HepG2 (cell line): ENCODE measurements around the gene CDC42BPG. TPM values are rescaled to one million over a fixed set of nuclear protein-coding genes. Genes with fewer than 3 reads are reported as not detected.

Experiments
- ATAD3A ChIP-seq: sonication (generic); formaldehyde crosslinking; IDR thresholded peaks from 2 replicates; pipeline ENCODE4 v1.4.0; 2020; ENCODE audit warnings: missing genetic modification reagents
- CHD4 ChIP-seq: fragments of 200-600 bp; sonication (generic); IDR thresholded peaks from 2 replicates; pipeline ENCODE4 v1.7.0; 2017; ENCODE audit warnings: mild to moderate bottlenecking, low read length, borderline replicate concordance
- ETV6 ChIP-seq: sonication (generic); formaldehyde crosslinking; conservative IDR thresholded peaks from 2 replicates; pipeline ENCODE4 v1.4.0; 2020; ENCODE audit warnings: missing genetic modification reagents
- GATAD2A ChIP-seq: IDR thresholded peaks from 2 replicates; pipeline ENCODE4 v1.6.1; 2016
- HES4 ChIP-seq: sonication (generic); formaldehyde crosslinking; IDR thresholded peaks from 2 replicates; pipeline ENCODE4 v1.9.0; 2021; ENCODE audit warnings: mild to moderate bottlenecking, missing genetic modification reagents, borderline replicate concordance
- HNRNPLL ChIP-seq: fragments of 200-400 bp; formaldehyde crosslinking; IDR thresholded peaks from 2 replicates; pipeline ENCODE4 v1.6.1; 2017; ENCODE audit warnings: mild to moderate bottlenecking, low read depth, low read length; ENCODE audit not compliant: poor library complexity, severe bottlenecking
- HOXD1 ChIP-seq: sonication (generic); formaldehyde crosslinking; IDR thresholded peaks from 2 replicates; pipeline ENCODE4 v1.5.0; 2020; ENCODE audit warnings: missing genetic modification reagents
- KDM3A ChIP-seq: IDR thresholded peaks from 2 replicates; pipeline ENCODE4 v1.6.1; 2018; ENCODE audit warnings: low read depth, missing compliant biosample characterization
- KLF15 ChIP-seq: sonication (generic); formaldehyde crosslinking; IDR thresholded peaks from 2 replicates; pipeline ENCODE4 v1.8.1; 2023; ENCODE audit warnings: borderline replicate concordance, mild to moderate bottlenecking, inconsistent platforms, missing genetic modification reagents, mixed read lengths
- MLX ChIP-seq: IDR thresholded peaks from 2 replicates; pipeline ENCODE4 v1.6.1; 2016
- MNT ChIP-seq: fragments of 450-650 bp; IDR thresholded peaks from 2 replicates; pipeline ENCODE4 v1.6.1; 2016
- MTA1 ChIP-seq: sonication (generic); formaldehyde crosslinking; IDR thresholded peaks from 2 replicates; pipeline ENCODE4 v1.4.0; 2020; ENCODE audit warnings: missing genetic modification reagents, mild to moderate bottlenecking, borderline replicate concordance
- NCOA1 ChIP-seq: sonication (generic); formaldehyde crosslinking; IDR thresholded peaks from 2 replicates; pipeline ENCODE4 v1.9.0; 2021; ENCODE audit warnings: missing genetic modification reagents
- NONO ChIP-seq, 2 experiments: fragments of 450-650 bp in 1 of 2; sonication (generic) in 1 of 2; formaldehyde crosslinking in 1 of 2; IDR thresholded peaks in 1 of 2; conservative IDR thresholded peaks in 1 of 2; 2 replicates each; pipeline versions ENCODE4 v1.6.1 to v1.8.0; 2017 to 2022; ENCODE audit warnings: mild to moderate bottlenecking in 1 of 2, missing genetic modification reagents in 1 of 2, moderate library complexity in 1 of 2
- TEAD3 ChIP-seq: optimal IDR thresholded peaks from 2 replicates; pipeline ENCODE3; 2016; ENCODE audit warnings: borderline replicate concordance
- TFAP4 ChIP-seq: sonication (generic); IDR thresholded peaks from 2 replicates; pipeline ENCODE4 v1.6.1; 2016; ENCODE audit warnings: low read depth, borderline replicate concordance
- TOPORS ChIP-seq: sonication (generic); formaldehyde crosslinking; IDR thresholded peaks from 2 replicates; pipeline ENCODE4 v1.8.0; 2023; ENCODE audit warnings: mild to moderate bottlenecking, missing genetic modification reagents
- UBTF ChIP-seq: sonication (generic); formaldehyde crosslinking; IDR thresholded peaks from 2 replicates; pipeline ENCODE4 v1.4.0; 2020; ENCODE audit warnings: mild to moderate bottlenecking, missing genetic modification reagents
- ZBTB1 ChIP-seq: sonication (generic); formaldehyde crosslinking; IDR thresholded peaks from 2 replicates; pipeline ENCODE4 v1.4.0; 2020; ENCODE audit warnings: missing genetic modification reagents, borderline replicate concordance
- ZNF335 ChIP-seq: sonication (generic); formaldehyde crosslinking; IDR thresholded peaks from 2 replicates; pipeline ENCODE4 v1.4.0; 2020; ENCODE audit warnings: missing genetic modification reagents
- ZNF530 ChIP-seq: sonication (generic); formaldehyde crosslinking; IDR thresholded peaks from 2 replicates; pipeline ENCODE4 v1.5.0; 2020; ENCODE audit warnings: low read depth, mild to moderate bottlenecking, missing genetic modification reagents
- ZNF674 ChIP-seq: sonication (generic); formaldehyde crosslinking; IDR thresholded peaks from 2 replicates; pipeline ENCODE4 v1.5.0; 2020; ENCODE audit warnings: low read depth, mild to moderate bottlenecking, missing genetic modification reagents
- ZNF691 ChIP-seq: sonication (generic); formaldehyde crosslinking; IDR thresholded peaks from 2 replicates; pipeline ENCODE4 v1.4.0; 2020; ENCODE audit warnings: missing genetic modification reagents, low read depth, mild to moderate bottlenecking, borderline replicate concordance
- polyA plus RNA-seq, 8 experiments: library from polyadenylated mRNA; depleted of rRNA in 3 of 8; stranded (reverse) in 7 of 8; unstranded in 1 of 8; fragments of >200 nt; fragmentation: Illumina TruSeq in 4 of 8; extraction: Trizol in 4 of 8; gene quantifications; 2 replicates each; pipeline versions ENCODE4 v1.2.1 to v1.2.3, GENCODE V29; 2011 to 2016; ENCODE audit warnings: low read depth in 4 of 8, missing spikeins in 1 of 8, mixed read lengths in 1 of 8; ENCODE audit not compliant: insufficient read depth in 1 of 8
- total RNA-seq, 5 experiments: library from RNA; depleted of rRNA; stranded (reverse); fragments of >200 nt; fragmentation: Illumina TruSeq; extraction: Trizol; gene quantifications; 2 replicates each; pipeline ENCODE4 v1.2.3, GENCODE V29; 2016; ENCODE audit warnings: low read depth in 1 of 5

CDC42BPG gene
- total and polyA plus RNA-seq, 2 of the 13 experiments (the other 11 are each of a cell fraction or from before 2014, with no cell fraction given), result 0.55 to 1.4 TPM

- peak; percentile 97 for TF ChIP-seq MNT
- TF ChIP-seq ZNF691, result 0 out of 2 replicates have a peak, but pooled peaks have one; percentile 5
- TF ChIP-seq TFAP4, result no peak
- TF ChIP-seq TEAD3 (CRISPR knock-in tag), result peak; percentile 78
- no peak for TF ChIP-seq KLF15 (CRISPR knock-in tag)
- no peak for TF ChIP-seq ZBTB1 (CRISPR knock-in tag)
- no peak for TF ChIP-seq HNRNPLL
- no peak for TF ChIP-seq HOXD1 (CRISPR knock-in tag)
- TF ChIP-seq GATAD2A, result peak; percentile 68
- TF ChIP-seq TOPORS (CRISPR knock-in tag), result no peak
- 0 out of 2 replicates have a peak, but pooled peaks have one; percentile 37 for TF ChIP-seq UBTF (CRISPR knock-in tag)
- TF ChIP-seq CHD4, result no peak
- no peak for TF ChIP-seq NCOA1 (CRISPR knock-in tag)
- 0 out of 2 replicates have a peak, but pooled peaks have one; percentile 24 for TF ChIP-seq KDM3A
- TF ChIP-seq ATAD3A (CRISPR knock-in tag), result no peak
- TF ChIP-seq NONO (IDR thresholded peaks at IDR 0.05), result no peak
- TF ChIP-seq NONO (CRISPR knock-in tag; conservative IDR thresholded peaks at IDR 0.05), result no peak; the same call in 1 of the 2 replicates
- TF ChIP-seq MLX (CRISPR knock-in tag), result no peak
- TF ChIP-seq MTA1 (CRISPR knock-in tag), result peak; percentile 79; the same call in 1 of the 2 replicates
- TF ChIP-seq ETV6 (CRISPR knock-in tag), result no peak
- no peak for TF ChIP-seq HES4
- TF ChIP-seq ZNF674 (CRISPR knock-in tag), result no peak
- 0 out of 2 replicates have a peak, but pooled peaks have one; percentile 54 for TF ChIP-seq ZNF335 (CRISPR knock-in tag)
- no peak for TF ChIP-seq ZNF530
These were observed 1.4 kb downstream of the CDC42BPG start (continued) for GRCh38 chr11:64842851-64843685.
